ENCODE results near the gene ATP6V1D. TPM values are rescaled to one million over a fixed set of nuclear protein-coding genes. Genes with fewer than 3 reads are reported as not detected.
"Not testable (repeated sequence)": the region's sequence is repeated elsewhere in the genome, so short reads cannot be mapped to it uniquely, and the experiment has no call there.

ATP6V1D gene
- total RNA-seq, 1 experiment from 2014 or later = 85.9 TPM

- Histone ChIP-seq H3K4me1 (ENCODE audit: insufficient read depth, low read length) (peaks cover 17% of the 10 kb centered on the region), H3K79me2 (ENCODE audit: low read length) (no peaks in the 10 kb centered on the region), H3K4me3 (ENCODE audit: low read length) (no peak overlapping the region), H3F3A (ENCODE audit: low read length, unreplicated experiment) (no peaks in the 10 kb centered on the region), H3K36me3 (ENCODE audit: low read depth, low read length) (peaks cover 63% of the 10 kb centered on the region), H3K4me2 (ENCODE audit: low read length) (no peak overlapping the region), H3K9me3 (ENCODE audit: low read length) (no peaks in the 10 kb centered on the region), H4K20me1 (ENCODE audit: low read length) (no peaks in the 10 kb centered on the region), H3K9me2 (replicated peaks; ENCODE audit: low read length) (no peaks in the 10 kb centered on the region), H3K9ac (ENCODE audit: low read length) (no peak overlapping the region), H3K27ac (ENCODE audit: low read length) (no peak overlapping the region), H3K27me3 (ENCODE audit: low read length) (no peaks in the 10 kb centered on the region), H2AFZ (ENCODE audit: low read length) (no peak overlapping the region)
- no peak for TF ChIP-seq EZH2 (IDR thresholded peaks at IDR 0.05; ENCODE audit: low read length, unreplicated experiment)
- TF ChIP-seq CTCF (conservative IDR thresholded peaks at IDR 0.05; ENCODE audit: low read depth, low read length) = peak; percentile 90
- ChIA-PET CTCF (interaction anchor here (0.6 to 1.0 kb wide), 5 partner anchors 17 to 52 kb away, joined by 3 to 9 read pairs (median 4); partner anchors contain the start of genes ATP6V1D and EIF2S1), POLR2A (ENCODE audit: unreplicated experiment) (no interaction called here)
- ATAC-seq (0 out of 2 replicates have a peak, but pooled peaks have one; percentile 14), DNase-seq (peak; percentile 60)
- intact Hi-C loops (cut with micrococcal nuclease) = no loop called here
- no TSS peak for BruUV-seq (replicated peaks)
These were observed 23.8 kb downstream of the ATP6V1D start for GRCh38 chr14:67335781-67336180.

GRCh38 chr14:67332468-67332867 lies 27.1 kb downstream of the ATP6V1D start:
- H3K27ac ChIP-seq (ENCODE audit: low read length) = no peak overlapping the region
- H3K4me1 ChIP-seq (ENCODE audit: insufficient read depth, low read length) = peaks cover 17% of the 10 kb centered on the region
- no peaks in the 10 kb centered on the region for H3K27me3 ChIP-seq (ENCODE audit: low read length)
- ATAC-seq (peak; percentile 76), DNase-seq (peak; percentile 54)
- H3K4me2 ChIP-seq (ENCODE audit: low read length) = no peak overlapping the region
- H2AFZ ChIP-seq (ENCODE audit: low read length) = no peak overlapping the region
- TF ChIP-seq CTCF (conservative IDR thresholded peaks at IDR 0.05; ENCODE audit: low read depth, low read length) = no peak
- ChIA-PET CTCF (no interaction called here), POLR2A (ENCODE audit: unreplicated experiment) (no interaction called here)
- peaks cover 49% of the 10 kb centered on the region for H3K36me3 ChIP-seq (ENCODE audit: low read depth, low read length)
- H3K9me3 ChIP-seq (ENCODE audit: low read length) = no peaks in the 10 kb centered on the region
- intact Hi-C loops (cut with micrococcal nuclease) = loop anchor here (5.0 kb wide), 1 partner anchor 90 kb away; the partner anchor contains the start of gene PALS1
- no peaks in the 10 kb centered on the region for H4K20me1 ChIP-seq (ENCODE audit: low read length)
- no peaks in the 10 kb centered on the region for H3K9me2 ChIP-seq (replicated peaks; ENCODE audit: low read length)
- no peaks in the 10 kb centered on the region for H3F3A ChIP-seq (ENCODE audit: low read length, unreplicated experiment)
- no peaks in the 10 kb centered on the region for H3K79me2 ChIP-seq (ENCODE audit: low read length)
- no TSS peak for BruUV-seq (replicated peaks)
- H3K9ac ChIP-seq (ENCODE audit: low read length) = no peak overlapping the region
- H3K4me3 ChIP-seq (ENCODE audit: low read length) = no peak overlapping the region

- no peak overlapping the region for H3K9ac ChIP-seq (ENCODE audit: low read length)
- H3K79me2 ChIP-seq (ENCODE audit: low read length) = no peaks in the 10 kb centered on the region
- no TSS peak for BruUV-seq (replicated peaks)
- peak; percentile 50 for DNase-seq
- no peak for TF ChIP-seq EZH2phosphoT487 (IDR thresholded peaks at IDR 0.05; ENCODE audit: borderline replicate concordance, low read length)
- TF ChIP-seq EZH2 (IDR thresholded peaks at IDR 0.05; ENCODE audit: low read length, unreplicated experiment) = no peak
- no peak for TF ChIP-seq CTCF (conservative IDR thresholded peaks at IDR 0.05; ENCODE audit: low read depth, low read length)
- no peaks in the 10 kb centered on the region for H4K20me1 ChIP-seq (ENCODE audit: low read length)
- no peaks in the 10 kb centered on the region for H3F3A ChIP-seq (ENCODE audit: low read length, unreplicated experiment)
- ChIA-PET POLR2A (ENCODE audit: unreplicated experiment) (no interaction called here), CTCF (no interaction called here)
- ATAC-seq = peak; percentile 84
- no peaks in the 10 kb centered on the region for H3K9me3 ChIP-seq (ENCODE audit: low read length)
- no peak overlapping the region for H2AFZ ChIP-seq (ENCODE audit: low read length)
- H3K27ac ChIP-seq (ENCODE audit: low read length) = no peak overlapping the region
- H3K4me2 ChIP-seq (ENCODE audit: low read length) = no peak overlapping the region
- peaks cover 17% of the 10 kb centered on the region for H3K4me1 ChIP-seq (ENCODE audit: insufficient read depth, low read length)
- peaks cover 46% of the 10 kb centered on the region for H3K36me3 ChIP-seq (ENCODE audit: low read depth, low read length)
- intact Hi-C loops (cut with micrococcal nuclease) = loop anchor here (5.0 kb wide), 1 partner anchor 89 kb away; the partner anchor contains the start of gene PALS1
- no peak overlapping the region for H3K4me3 ChIP-seq (ENCODE audit: low read length)
- H3K27me3 ChIP-seq (ENCODE audit: low read length) = no peaks in the 10 kb centered on the region
- no peaks in the 10 kb centered on the region for H3K9me2 ChIP-seq (replicated peaks; ENCODE audit: low read length)
These were observed 28.1 kb downstream of the ATP6V1D start for GRCh38 chr14:67331368-67332125.

GRCh38 chr14:67329666-67330065 lies 29.9 kb downstream of the ATP6V1D start:
- Histone ChIP-seq H3K4me1 (ENCODE audit: insufficient read depth, low read length) (peaks cover 17% of the 10 kb centered on the region), H3K36me3 (ENCODE audit: low read depth, low read length) (peaks cover 42% of the 10 kb centered on the region)
- H3K9ac ChIP-seq (ENCODE audit: low read length); H3K27me3 ChIP-seq (ENCODE audit: low read length); ATAC-seq; POLR2A ChIA-PET (ENCODE audit: unreplicated experiment); H3K9me3 ChIP-seq (ENCODE audit: low read length); H3K9me2 ChIP-seq (replicated peaks; ENCODE audit: low read length); H3F3A ChIP-seq (ENCODE audit: low read length, unreplicated experiment); DNase-seq; H2AFZ ChIP-seq (ENCODE audit: low read length); H3K79me2 ChIP-seq (ENCODE audit: low read length); BruUV-seq (replicated peaks); H4K20me1 ChIP-seq (ENCODE audit: low read length); H3K4me2 ChIP-seq (ENCODE audit: low read length); CTCF ChIA-PET; H3K4me3 ChIP-seq (ENCODE audit: low read length); H3K27ac ChIP-seq (ENCODE audit: low read length): not testable (repeated sequence)
- intact Hi-C loops (cut with micrococcal nuclease) = loop anchor here (5.0 kb wide), 1 partner anchor 87 kb away; the partner anchor contains the start of gene PALS1

Data from PC-3 (cell line).